Measurements from ENCODE around the gene SLC7A1.

DNA sequence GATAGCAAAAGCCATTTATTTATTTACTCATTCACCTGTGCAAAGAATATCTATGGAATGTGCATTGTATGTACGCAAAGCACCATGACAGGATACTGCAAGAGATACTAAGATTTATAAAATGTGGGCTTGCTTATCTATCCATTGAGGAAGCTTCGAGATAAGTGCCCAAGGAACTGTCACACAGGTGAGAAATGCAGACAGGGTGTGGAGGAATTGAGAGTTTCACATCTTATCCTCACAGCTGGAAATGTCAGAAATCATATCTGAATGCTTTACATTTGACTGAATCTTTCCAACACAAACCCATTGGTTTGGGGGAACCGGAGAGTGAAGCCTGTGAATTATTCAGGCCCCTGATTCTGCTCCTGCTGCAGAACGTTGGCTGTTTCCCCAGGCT lies 113.0 kb downstream of the SLC7A1 start:
- TF ChIP-seq, protein P1, sequence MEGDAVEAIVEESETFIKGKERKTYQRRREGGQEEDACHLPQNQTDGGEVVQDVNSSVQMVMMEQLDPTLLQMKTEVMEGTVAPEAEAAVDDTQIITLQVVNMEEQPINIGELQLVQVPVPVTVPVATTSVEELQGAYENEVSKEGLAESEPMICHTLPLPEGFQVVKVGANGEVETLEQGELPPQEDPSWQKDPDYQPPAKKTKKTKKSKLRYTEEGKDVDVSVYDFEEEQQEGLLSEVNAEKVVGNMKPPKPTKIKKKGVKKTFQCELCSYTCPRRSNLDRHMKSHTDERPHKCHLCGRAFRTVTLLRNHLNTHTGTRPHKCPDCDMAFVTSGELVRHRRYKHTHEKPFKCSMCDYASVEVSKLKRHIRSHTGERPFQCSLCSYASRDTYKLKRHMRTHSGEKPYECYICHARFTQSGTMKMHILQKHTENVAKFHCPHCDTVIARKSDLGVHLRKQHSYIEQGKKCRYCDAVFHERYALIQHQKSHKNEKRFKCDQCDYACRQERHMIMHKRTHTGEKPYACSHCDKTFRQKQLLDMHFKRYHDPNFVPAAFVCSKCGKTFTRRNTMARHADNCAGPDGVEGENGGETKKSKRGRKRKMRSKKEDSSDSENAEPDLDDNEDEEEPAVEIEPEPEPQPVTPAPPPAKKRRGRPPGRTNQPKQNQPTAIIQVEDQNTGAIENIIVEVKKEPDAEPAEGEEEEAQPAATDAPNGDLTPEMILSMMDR (IDR thresholded peaks at IDR 0.05): no peak
- TF ChIP-seq POLR2A (IDR thresholded peaks at IDR 0.05): no peak
